H1 (cell line): ENCODE measurements around the gene CDC14C. TPM values are rescaled to one million over a fixed set of nuclear protein-coding genes. Genes with fewer than 3 reads are reported as not detected.

ENCODE experiments used
- CTCF ChIA-PET: fragments of 300-600 bp; sonication (Branson Sonifier 250); formaldehyde crosslinking; loops from one replicate; lab custom pipeline; 2021; ENCODE audit not compliant: partially characterized antibody; lab: Charles Lee
- POLR2A ChIA-PET: fragments of 300-600 bp; sonication (Branson Sonifier 250); formaldehyde crosslinking; loops from one replicate; lab custom pipeline; 2021; ENCODE audit warnings: inconsistent platforms; ENCODE audit not compliant: partially characterized antibody; lab: Charles Lee
- DNase-seq, 2 experiments: peaks; one replicate each; pipeline versions ENCODE4 v3.0.0 to v3.0.0-alpha.2; 2010 to 2022; ENCODE audit warnings: low spot score in 2 of 2, low read depth in 1 of 2, mixed read lengths in 1 of 2
- FAIRE-seq: peaks from 2 replicates; lab custom pipeline; 2011; peaks lifted over from hg19 to GRCh38; lab: Jason Lieb, UNC
- H2AFZ ChIP-seq: 2 replicates; pipeline ENCODE4 v1.8.1; 2012; ENCODE audit warnings: low read length, inconsistent platforms
- H2AK5ac ChIP-seq: 2 replicates; pipeline ENCODE4 v1.6.1; 2013; ENCODE audit warnings: low read depth, low read length
- H2BK120ac ChIP-seq: replicated peaks from 2 replicates; pipeline ENCODE3; 2013; ENCODE audit warnings: low read depth, low read length, inconsistent platforms
- H2BK12ac ChIP-seq: 2 replicates; pipeline ENCODE4 v1.6.1; 2013; ENCODE audit warnings: low read depth, low read length
- H2BK15ac ChIP-seq: 2 replicates; pipeline ENCODE4 v1.6.1; 2013; ENCODE audit warnings: low read length
- H2BK20ac ChIP-seq: 2 replicates; pipeline ENCODE4 v1.6.1; 2013; ENCODE audit warnings: low read length
- H2BK5ac ChIP-seq: 2 replicates; pipeline ENCODE4 v1.6.1; 2013; ENCODE audit warnings: low read depth, low read length
- H3K14ac ChIP-seq: 2 replicates; pipeline ENCODE4 v1.6.1; 2013; ENCODE audit warnings: inconsistent platforms; ENCODE audit not compliant: insufficient read length
- H3K18ac ChIP-seq: 2 replicates; pipeline ENCODE4 v1.6.1; 2013; ENCODE audit warnings: low read length; ENCODE audit errors: extremely low read depth
- H3K23ac ChIP-seq: 2 replicates; pipeline ENCODE4 v1.6.1; 2013; ENCODE audit warnings: inconsistent platforms; ENCODE audit not compliant: insufficient read length
- H3K23me2 ChIP-seq: 2 replicates; pipeline ENCODE4 v1.6.1; 2013; ENCODE audit warnings: low read depth, low read length
- H3K27ac ChIP-seq: 2 replicates; pipeline ENCODE4 v1.6.1; 2011; ENCODE audit warnings: low read depth, low read length, inconsistent platforms
- H3K27me3 ChIP-seq, 4 experiments: replicated peaks in 1 of 4; 1 replicate in 1 of 4; 2 replicates in 3 of 4; pipeline versions ENCODE4 v1.6.1 to v1.8.1; 2011 to 2013; ENCODE audit warnings: low read length in 3 of 4, mild to moderate bottlenecking in 3 of 4, inconsistent platforms in 2 of 4, mixed read lengths in 2 of 4, moderate library complexity in 1 of 4; ENCODE audit not compliant: control insufficient read depth in 3 of 4, insufficient read depth in 3 of 4; ENCODE audit errors: extremely low read depth in 1 of 4
- H3K36me3 ChIP-seq, 4 experiments: 2 replicates each; pipeline versions ENCODE4 v1.6.1 to v1.8.1; 2011 to 2013; ENCODE audit warnings: mild to moderate bottlenecking in 4 of 4, low read length in 3 of 4, moderate library complexity in 2 of 4, control low read depth in 1 of 4, inconsistent platforms in 1 of 4; ENCODE audit not compliant: insufficient read depth in 4 of 4, control insufficient read depth in 2 of 4
- H3K4ac ChIP-seq: replicated peaks from 2 replicates; pipeline ENCODE3; 2013; ENCODE audit warnings: low read length, low read depth, mixed read lengths, inconsistent platforms; ENCODE audit not compliant: insufficient read length
- H3K4me1 ChIP-seq, 4 experiments: replicated peaks in 1 of 4; 1 replicate in 1 of 4; 2 replicates in 3 of 4; pipeline versions ENCODE4 v1.6.1 to v1.8.1; 2011 to 2013; ENCODE audit warnings: low read length in 3 of 4, inconsistent platforms in 2 of 4, mixed read lengths in 1 of 4; ENCODE audit not compliant: insufficient read depth in 4 of 4, control insufficient read depth in 3 of 4
- H3K4me2 ChIP-seq, 2 experiments: 2 replicates each; pipeline versions ENCODE4 v1.6.1 to v1.8.1; 2011 to 2013; ENCODE audit warnings: low read depth in 2 of 2, low read length in 2 of 2, control low read depth in 1 of 2, inconsistent platforms in 1 of 2, mild to moderate bottlenecking in 1 of 2; ENCODE audit not compliant: insufficient read depth in 1 of 2
- H3K4me3 ChIP-seq, 4 experiments: fragments of 200-600, 300-600 bp in 1 of 4; sonication (generic), shearing (Covaris generic), sonication (Bioruptor Twin) in 1 of 4; 2 replicates each; pipeline versions ENCODE4 v1.5.1 to v1.8.1; 2011 to 2016; ENCODE audit warnings: low read length in 4 of 4, low read depth in 3 of 4, control low read depth in 2 of 4, inconsistent platforms in 2 of 4, mild to moderate bottlenecking in 2 of 4, mixed read lengths in 1 of 4, moderate library complexity in 1 of 4; ENCODE audit not compliant: insufficient read depth in 2 of 4; ENCODE audit errors: extremely low read depth in 1 of 4
- H3K56ac ChIP-seq: replicated peaks from 2 replicates; pipeline ENCODE3; 2013; ENCODE audit warnings: low read depth, mild to moderate bottlenecking, mixed read lengths, low read length, inconsistent platforms; ENCODE audit not compliant: insufficient read length
- H3K79me1 ChIP-seq: 2 replicates; pipeline ENCODE4 v1.6.1; 2013; ENCODE audit warnings: low read depth, low read length, control low read depth
- H3K79me2 ChIP-seq, 2 experiments: 2 replicates each; pipeline versions ENCODE4 v1.6.1 to v1.8.1; 2012 to 2013; ENCODE audit warnings: low read length in 2 of 2, mild to moderate bottlenecking in 2 of 2, inconsistent platforms in 1 of 2; ENCODE audit not compliant: insufficient read depth in 2 of 2, control insufficient read depth in 1 of 2
- H3K9ac ChIP-seq, 4 experiments: replicated peaks in 1 of 4; 1 replicate in 1 of 4; 2 replicates in 3 of 4; pipeline versions ENCODE4 v1.6.1 to v1.8.1; 2011 to 2013; ENCODE audit warnings: low read depth in 3 of 4, low read length in 3 of 4, control low read depth in 2 of 4, mild to moderate bottlenecking in 2 of 4, moderate library complexity in 2 of 4, inconsistent platforms in 1 of 4; ENCODE audit errors: extremely low read depth in 1 of 4
- H3K9me3 ChIP-seq, 2 experiments: 2 replicates each; pipeline versions ENCODE4 v1.6.1 to v1.8.1; 2012 to 2013; ENCODE audit warnings: mild to moderate bottlenecking in 2 of 2, moderate library complexity in 2 of 2, control low read depth in 1 of 2, inconsistent platforms in 1 of 2, low read depth in 1 of 2, low read length in 1 of 2, mixed read lengths in 1 of 2; ENCODE audit not compliant: insufficient read depth in 2 of 2
- H4K20me1 ChIP-seq, 2 experiments: replicated peaks in 1 of 2; 2 replicates each; pipeline versions ENCODE3 to v1.8.1; 2011 to 2013; ENCODE audit warnings: inconsistent platforms in 2 of 2, low read length in 2 of 2, mild to moderate bottlenecking in 1 of 2; ENCODE audit not compliant: insufficient read depth in 2 of 2, control insufficient read depth in 1 of 2
- H4K5ac ChIP-seq: 2 replicates; pipeline ENCODE4 v1.6.1; 2013; ENCODE audit warnings: low read length, low read depth, mixed read lengths, inconsistent platforms; ENCODE audit not compliant: insufficient read length
- H4K8ac ChIP-seq: 2 replicates; pipeline ENCODE4 v1.8.0; 2013; ENCODE audit warnings: mild to moderate bottlenecking, moderate library complexity, low read length, inconsistent platforms; ENCODE audit not compliant: insufficient read depth; ENCODE audit errors: extremely low read depth
- H4K91ac ChIP-seq: replicated peaks from 2 replicates; pipeline ENCODE3; 2013; ENCODE audit warnings: low read length, mixed read lengths, inconsistent platforms; ENCODE audit not compliant: insufficient read length
- ATF3 ChIP-seq: IDR thresholded peaks from 2 replicates; pipeline ENCODE4 v1.6.1; 2011; ENCODE audit warnings: low read depth, mild to moderate bottlenecking, low read length; ENCODE audit not compliant: insufficient read depth
- CHD1 ChIP-seq: IDR thresholded peaks from 2 replicates; pipeline ENCODE4 v1.6.1; 2012; ENCODE audit warnings: low read depth, low read length, improper control_type of control experiment
- EP300 ChIP-seq, 2 experiments: IDR thresholded peaks; 1 replicate in 1 of 2; 2 replicates in 1 of 2; pipeline ENCODE4 v1.6.1; 2011 to 2012; ENCODE audit warnings: low read depth in 2 of 2, low read length in 2 of 2, mild to moderate bottlenecking in 2 of 2, borderline replicate concordance in 1 of 2, inconsistent platforms in 1 of 2, moderate library complexity in 1 of 2
- GABPA ChIP-seq: IDR thresholded peaks from 2 replicates; pipeline ENCODE4 v1.6.1; 2011; ENCODE audit warnings: mild to moderate bottlenecking, low read length, moderate library complexity, borderline replicate concordance; ENCODE audit not compliant: insufficient read depth
- HDAC2 ChIP-seq, 2 experiments: fragments of 300-600 bp in 1 of 2; sonication (generic) in 1 of 2; IDR thresholded peaks; 2 replicates each; pipeline ENCODE4 v1.6.1; 2011 to 2012; ENCODE audit warnings: low read depth in 2 of 2, low read length in 2 of 2, mild to moderate bottlenecking in 2 of 2, moderate library complexity in 2 of 2, borderline replicate concordance in 1 of 2, inconsistent platforms in 1 of 2
- MAFK ChIP-seq: IDR thresholded peaks from 2 replicates; pipeline ENCODE4 v1.6.1; 2012; ENCODE audit warnings: low read depth, mild to moderate bottlenecking, improper control_type of control experiment, low read length
- PHF8 ChIP-seq: fragments of 200-600 bp; sonication (generic); conservative IDR thresholded peaks from 2 replicates; pipeline ENCODE4 v1.7.1; 2012; ENCODE audit warnings: low read depth, mild to moderate bottlenecking, inconsistent platforms, low read length, moderate library complexity
- POLR2A ChIP-seq, 2 experiments: IDR thresholded peaks; 1 replicate in 1 of 2; 2 replicates in 1 of 2; pipeline ENCODE4 v1.6.1; 2011; ENCODE audit warnings: low read depth in 2 of 2, low read length in 2 of 2, mild to moderate bottlenecking in 2 of 2; ENCODE audit errors: control extremely low read depth in 1 of 2
- POU5F1 ChIP-seq: IDR thresholded peaks from 2 replicates; pipeline ENCODE4 v1.6.1; 2011; ENCODE audit warnings: low read depth, mild to moderate bottlenecking, low read length, moderate library complexity
- RAD21 ChIP-seq, 2 experiments: IDR thresholded peaks in 1 of 2; conservative IDR thresholded peaks in 1 of 2; 2 replicates each; pipeline ENCODE4 v1.6.1; 2011; ENCODE audit warnings: low read depth in 2 of 2, low read length in 2 of 2, improper control_type of control experiment in 1 of 2, inconsistent platforms in 1 of 2, mild to moderate bottlenecking in 1 of 2, moderate library complexity in 1 of 2
- SUZ12 ChIP-seq: fragments of 200-600 bp; sonication (generic); IDR thresholded peaks from 2 replicates; pipeline ENCODE4 v1.6.1; 2012; ENCODE audit warnings: mild to moderate bottlenecking, inconsistent platforms, low read length, moderate library complexity, mixed read lengths
- WGBS, 2 experiments: shearing (Covaris generic) in 1 of 2; methylation state at CpG; one replicate each; pipeline versions ENCODE4 v1.1.6 to v1.1.7; 2013 to 2015; ENCODE audit warnings: low lambda C conversion rate in 2 of 2, mixed read lengths in 2 of 2, inconsistent platforms in 1 of 2, low coverage in 1 of 2, missing lambda C conversion rate in 1 of 2; ENCODE audit not compliant: insufficient replicate concordance in 2 of 2, insufficient coverage in 1 of 2, insufficient read length in 1 of 2; ENCODE audit errors: extremely low coverage in 1 of 2, missing lambda C conversion rate in 1 of 2; 5-methylcytosine and 5-hydroxymethylcytosine counted together
- polyA plus RNA-seq, 7 experiments: library from polyadenylated mRNA; depleted of rRNA in 3 of 7; stranded (reverse) in 5 of 7; unstranded in 2 of 7; fragments of >200 nt in 5 of 7; fragments of 200-250 nt in 2 of 7; gene quantifications; 1 replicate in 5 of 7; 2 replicates in 1 of 7; 4 replicates in 1 of 7; pipeline versions ENCODE4 v1.2.1 to v1.2.3, GENCODE V29; 2011 to 2013; ENCODE audit warnings: missing spikeins in 2 of 7, mixed read lengths in 2 of 7
- total RNA-seq: library from RNA; stranded (reverse); fragmentation: NEBNext Ultra II Directional; extraction: Animal tissue kit (Norgen Biotek cat#: 25700); gene quantifications from 2 replicates; pipeline ENCODE4 v1.2.1, GENCODE V29; 2021

CDC14C gene
- total and polyA plus RNA-seq, 2 of the 8 experiments (the other 6 are each of a cell fraction or from before 2014, with no cell fraction given): 0.09 TPM; not detected in 1

- Histone ChIP-seq H4K91ac (no peak overlapping the region), H3K4me1 (no peaks in the 10 kb centered on the region), H3K4me2 (no peak overlapping the region), H2BK20ac (no peak overlapping the region), H2BK15ac (no peak overlapping the region), H3K56ac (no peak overlapping the region), H2BK120ac (no peak overlapping the region), H4K5ac (no peak overlapping the region), H3K27me3 (no peaks in the 10 kb centered on the region), H3K4ac (no peak overlapping the region), H3K14ac (no peak overlapping the region), H3K9ac (no peak overlapping the region), H3K18ac (no peak overlapping the region), H2AFZ (no peak overlapping the region), H3K4me3 (no peak overlapping the region), H3K9me3 (no peaks in the 10 kb centered on the region), H2BK5ac (no peak overlapping the region), H4K8ac (no peak overlapping the region), H3K36me3 (no peaks in the 10 kb centered on the region), H3K27ac (no peak overlapping the region), H3K79me2 (no peaks in the 10 kb centered on the region), H2BK12ac (no peak overlapping the region), H3K23ac (no peak overlapping the region), H3K79me1 (no peaks in the 10 kb centered on the region), H3K23me2 (no peaks in the 10 kb centered on the region), H2AK5ac (no peak overlapping the region), H4K20me1 (no peaks in the 10 kb centered on the region)
- ChIA-PET CTCF (interaction anchor here (0.8 kb wide), 1 partner anchor 22 kb away, joined by 3 read pairs; no protein-coding TSS in a partner anchor), POLR2A (no interaction called here)
- no peak for FAIRE-seq
- WGBS, 2 experiments: 91% methylated on average over 7 of the region's 7 CpGs; no CpG with 5 or more reads in 1 of the 2 experiments
- no peak for DNase-seq
- no peak for TF ChIP-seq MAFK
- no peak for TF ChIP-seq EP300 (IDR thresholded peaks at IDR 0.05; ENCODE audit: borderline replicate concordance in 1 of 2, low read depth in 2 of 2, low read length in 2 of 2)
- TF ChIP-seq RAD21 (IDR thresholded peaks at IDR 0.05 in 1 of 2, conservative IDR thresholded peaks at IDR 0.05 in 1 of 2; ENCODE audit: low read depth in 2 of 2, low read length in 2 of 2): no peak
- no peak for TF ChIP-seq POLR2A (IDR thresholded peaks at IDR 0.05; ENCODE audit: control extremely low read depth in 1 of 2, low read depth in 2 of 2, low read length in 2 of 2)
- no peak for TF ChIP-seq HDAC2 (IDR thresholded peaks at IDR 0.05; ENCODE audit: borderline replicate concordance in 1 of 2, low read depth in 2 of 2, low read length in 2 of 2)
- no peak for TF ChIP-seq CHD1
- no peak for TF ChIP-seq PHF8
- TF ChIP-seq ATF3: no peak
- no peak for TF ChIP-seq GABPA
- TF ChIP-seq SUZ12: no peak
- TF ChIP-seq POU5F1: no peak
Measured at GRCh38 chr7:48962821-48963505, 38.6 kb downstream of the CDC14C start.
